Sigmoid colon (tissue), 4 donors: ENCODE measurements around the gene KCNA10.

Experiments
- EP300 ChIP-seq, 4 donors: sonication (generic); formaldehyde crosslinking; IDR thresholded peaks; one replicate each; pipeline ENCODE4 v1.6.1; 2017; ENCODE audit warnings: antibody characterized with exemption in 4 of 4
- POLR2A ChIP-seq, 2 donors: fragments of 450-650 bp; IDR thresholded peaks; one replicate each; pipeline ENCODE4 v1.6.1; 2016; ENCODE audit warnings: antibody characterized with exemption in 2 of 2, mild to moderate bottlenecking in 2 of 2, moderate library complexity in 2 of 2
- POLR2AphosphoS5 ChIP-seq, 4 donors: sonication (generic); formaldehyde crosslinking; IDR thresholded peaks; one replicate each; pipeline ENCODE4 v1.6.1; 2017; ENCODE audit warnings: antibody characterized with exemption in 4 of 4
- TF ChIP-seq, protein P1 (sequence below), 4 experiments: fragments of 450-650 bp in 3 of 4; fragments of 200-600 bp in 1 of 4; IDR thresholded peaks; one replicate each; pipeline ENCODE4 v1.5.1; 2016 to 2019; ENCODE audit warnings: antibody characterized with exemption in 4 of 4, mild to moderate bottlenecking in 3 of 4, moderate library complexity in 2 of 4

DNA sequence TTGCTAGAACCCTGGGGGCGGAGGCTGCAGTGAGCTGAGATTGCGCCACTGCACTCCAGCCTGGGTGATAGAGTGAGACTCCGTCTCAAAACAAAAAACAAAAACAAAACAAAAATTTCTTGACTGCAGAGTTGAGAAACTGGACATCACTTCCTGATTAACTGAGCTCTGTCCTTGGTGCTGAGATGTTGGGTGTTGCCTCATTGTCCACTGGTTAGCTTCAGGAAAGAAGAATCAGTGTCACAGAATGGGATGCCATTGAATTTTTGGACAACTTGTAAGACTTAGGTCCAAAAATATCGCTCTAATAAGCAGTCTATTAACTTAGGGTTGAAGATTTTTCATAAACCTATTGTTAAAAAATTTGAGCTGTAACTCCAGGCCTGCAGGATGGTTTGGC, 23.8 kb upstream of the KCNA10 start:
- TF ChIP-seq, protein P1, sequence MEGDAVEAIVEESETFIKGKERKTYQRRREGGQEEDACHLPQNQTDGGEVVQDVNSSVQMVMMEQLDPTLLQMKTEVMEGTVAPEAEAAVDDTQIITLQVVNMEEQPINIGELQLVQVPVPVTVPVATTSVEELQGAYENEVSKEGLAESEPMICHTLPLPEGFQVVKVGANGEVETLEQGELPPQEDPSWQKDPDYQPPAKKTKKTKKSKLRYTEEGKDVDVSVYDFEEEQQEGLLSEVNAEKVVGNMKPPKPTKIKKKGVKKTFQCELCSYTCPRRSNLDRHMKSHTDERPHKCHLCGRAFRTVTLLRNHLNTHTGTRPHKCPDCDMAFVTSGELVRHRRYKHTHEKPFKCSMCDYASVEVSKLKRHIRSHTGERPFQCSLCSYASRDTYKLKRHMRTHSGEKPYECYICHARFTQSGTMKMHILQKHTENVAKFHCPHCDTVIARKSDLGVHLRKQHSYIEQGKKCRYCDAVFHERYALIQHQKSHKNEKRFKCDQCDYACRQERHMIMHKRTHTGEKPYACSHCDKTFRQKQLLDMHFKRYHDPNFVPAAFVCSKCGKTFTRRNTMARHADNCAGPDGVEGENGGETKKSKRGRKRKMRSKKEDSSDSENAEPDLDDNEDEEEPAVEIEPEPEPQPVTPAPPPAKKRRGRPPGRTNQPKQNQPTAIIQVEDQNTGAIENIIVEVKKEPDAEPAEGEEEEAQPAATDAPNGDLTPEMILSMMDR (IDR thresholded peaks at IDR 0.05): no peak
- TF ChIP-seq POLR2AphosphoS5 (IDR thresholded peaks at IDR 0.05) (no peak), POLR2A (IDR thresholded peaks at IDR 0.05) (no peak), EP300 (IDR thresholded peaks at IDR 0.05) (no peak)
